HAP-1 (cell line): ENCODE data around the gene RPS6KC1.
"Not testable (repeated sequence)": the region's sequence is repeated elsewhere in the genome, so short reads cannot be mapped to it uniquely, and the experiment has no call there.

Experiments used
- DNase-seq, 2 experiments: peaks; one replicate each; pipeline ENCODE4 v3.0.0-alpha.2; 2016 to 2020; ENCODE audit warnings: low spot score in 2 of 2
- H3K27me3 ChIP-seq: fragments of 250-450 bp; sonication (Bioruptor Pico); 2 replicates; pipeline ENCODE4 v1.5.1; 2020; ENCODE audit warnings: low read depth, mild to moderate bottlenecking, moderate library complexity
- H3K36me3 ChIP-seq: fragments of 250-450 bp; sonication (Bioruptor Pico); replicated peaks from 2 replicates; pipeline ENCODE4 v1.5.1; 2020; ENCODE audit warnings: mild to moderate bottlenecking
- H3K4me1 ChIP-seq: fragments of 250-450 bp; sonication (Bioruptor Pico); 2 replicates; pipeline ENCODE4 v1.5.1; 2020; ENCODE audit warnings: mild to moderate bottlenecking
- H3K4me3 ChIP-seq: fragments of 250-450 bp; sonication (Bioruptor Pico); 2 replicates; pipeline ENCODE4 v1.5.1; 2020; ENCODE audit warnings: mild to moderate bottlenecking, moderate library complexity
- H3K9me3 ChIP-seq: fragments of 250-450 bp; sonication (Bioruptor Pico); 2 replicates; pipeline ENCODE4 v1.5.1; 2020; ENCODE audit warnings: mild to moderate bottlenecking, moderate library complexity
- in situ Hi-C: fragments of 300-500 bp; cut with MboI; formaldehyde crosslinking; loops from 3 replicates; pipeline ENCODE4 v1.14.3; 2020; ENCODE audit warnings: low sequenced_read_pairs, inconsistent platforms, mixed read lengths

Gene RPS6KC1

GRCh38 chr1:213127074-213127473 lies 76.0 kb downstream of the RPS6KC1 start:
- in situ Hi-C loops = no loop called here
- no peak for DNase-seq
- H3K27me3 ChIP-seq = no peaks in the 10 kb centered on the region

GRCh38 chr1:213131851-213132655 lies 81.0 kb downstream of the RPS6KC1 start:
- H3K9me3 ChIP-seq = no peaks in the 10 kb centered on the region
- H3K36me3 ChIP-seq = no peaks in the 10 kb centered on the region
- H3K27me3 ChIP-seq = no peaks in the 10 kb centered on the region
- peaks cover 15% of the 10 kb centered on the region for H3K4me1 ChIP-seq
- DNase-seq = no peak
- H3K4me3 ChIP-seq = no peak overlapping the region
- in situ Hi-C loops = no loop called here

More at GRCh38 chr1:213127074-213127473, 76.0 kb downstream of the RPS6KC1 start:
- Histone ChIP-seq H3K36me3 (no peaks in the 10 kb centered on the region), H3K4me3 (no peak overlapping the region), H3K4me1 (no peaks in the 10 kb centered on the region), H3K9me3 (no peaks in the 10 kb centered on the region)

GRCh38 chr1:213135572-213135971 lies 84.5 kb downstream of the RPS6KC1 start:
- Histone ChIP-seq H3K27me3 (no peaks in the 10 kb centered on the region), H3K9me3 (no peaks in the 10 kb centered on the region), H3K4me1 (peaks cover 15% of the 10 kb centered on the region), H3K4me3 (no peak overlapping the region), H3K36me3 (no peaks in the 10 kb centered on the region)
- no peak for DNase-seq
- in situ Hi-C loops = no loop called here

- H3K4me3 ChIP-seq = no peak overlapping the region
- no peaks in the 10 kb centered on the region for H3K27me3 ChIP-seq
- in situ Hi-C loops = no loop called here
- H3K36me3 ChIP-seq = no peaks in the 10 kb centered on the region
- H3K9me3 ChIP-seq = no peaks in the 10 kb centered on the region
- DNase-seq = no peak
- H3K4me1 ChIP-seq = peaks cover 15% of the 10 kb centered on the region
Observed at GRCh38 chr1:213136190-213136917, 85.3 kb downstream of the RPS6KC1 start.

GRCh38 chr1:213138391-213138790 lies 87.3 kb downstream of the RPS6KC1 start:
- no peaks in the 10 kb centered on the region for H3K36me3 ChIP-seq
- no peaks in the 10 kb centered on the region for H3K9me3 ChIP-seq
- H3K27me3 ChIP-seq = no peaks in the 10 kb centered on the region
- peaks cover 15% of the 10 kb centered on the region for H3K4me1 ChIP-seq
- DNase-seq = no peak
- in situ Hi-C loops = no loop called here
- no peak overlapping the region for H3K4me3 ChIP-seq

- in situ Hi-C loops = no loop called here
- no peak for DNase-seq
- Histone ChIP-seq H3K4me1 (peaks cover 15% of the 10 kb centered on the region), H3K4me3 (no peak overlapping the region), H3K36me3 (0 out of 2 replicates have a peak, but pooled peaks cover under 1% of the 10 kb centered on the region), H3K9me3 (no peaks in the 10 kb centered on the region), H3K27me3 (no peaks in the 10 kb centered on the region)
Observed at GRCh38 chr1:213138892-213139291, 87.9 kb downstream of the RPS6KC1 start.

GRCh38 chr1:213148905-213149304 lies 97.9 kb downstream of the RPS6KC1 start:
- Histone ChIP-seq H3K4me1 (no peaks in the 10 kb centered on the region), H3K36me3 (0 out of 2 replicates have a peak, but pooled peaks cover 2% of the 10 kb centered on the region), H3K27me3 (no peaks in the 10 kb centered on the region), H3K9me3 (peaks cover 5% of the 10 kb centered on the region; the same call in 1 of the 2 replicates), H3K4me3 (no peak overlapping the region)
- in situ Hi-C loops = no loop called here
- no peak for DNase-seq

- H3K9me3 ChIP-seq, H3K36me3 ChIP-seq, H3K27me3 ChIP-seq, H3K4me3 ChIP-seq, in situ Hi-C loops, H3K4me1 ChIP-seq, DNase-seq: not testable (repeated sequence)
Observed at GRCh38 chr1:213150090-213150489, 99.0 kb downstream of the RPS6KC1 start.

GRCh38 chr1:213154056-213154685 lies 103.1 kb downstream of the RPS6KC1 start:
- Histone ChIP-seq H3K4me1 (no peaks in the 10 kb centered on the region), H3K4me3 (no peak overlapping the region), H3K27me3 (no peaks in the 10 kb centered on the region), H3K9me3 (no peaks in the 10 kb centered on the region), H3K36me3 (no peaks in the 10 kb centered on the region)
- in situ Hi-C loops = no loop called here
- no peak for DNase-seq

- Histone ChIP-seq H3K4me1 (peaks cover 18% of the 10 kb centered on the region), H3K9me3 (no peaks in the 10 kb centered on the region), H3K4me3 (no peak overlapping the region), H3K27me3 (no peaks in the 10 kb centered on the region), H3K36me3 (no peaks in the 10 kb centered on the region)
- no peak for DNase-seq
- in situ Hi-C loops = no loop called here
Observed at GRCh38 chr1:213159376-213159775, 108.3 kb downstream of the RPS6KC1 start.

- DNase-seq, H3K36me3 ChIP-seq, H3K27me3 ChIP-seq, in situ Hi-C loops, H3K4me3 ChIP-seq, H3K9me3 ChIP-seq: not testable (repeated sequence)
- H3K4me1 ChIP-seq = peaks cover 18% of the 10 kb centered on the region
Observed at GRCh38 chr1:213160442-213160841, 109.4 kb downstream of the RPS6KC1 start.

GRCh38 chr1:213162338-213162737 lies 111.3 kb downstream of the RPS6KC1 start:
- Histone ChIP-seq H3K4me3 (no peak overlapping the region), H3K9me3 (no peaks in the 10 kb centered on the region), H3K36me3 (no peaks in the 10 kb centered on the region), H3K27me3 (no peaks in the 10 kb centered on the region), H3K4me1 (peaks cover 18% of the 10 kb centered on the region)
- in situ Hi-C loops = no loop called here
- DNase-seq = no peak

- Histone ChIP-seq H3K9me3 (no peaks in the 10 kb centered on the region), H3K4me1 (peaks cover 18% of the 10 kb centered on the region), H3K36me3 (peaks cover under 1% of the 10 kb centered on the region; the same call in 1 of the 2 replicates), H3K27me3 (no peaks in the 10 kb centered on the region), H3K4me3 (no peak overlapping the region)
- in situ Hi-C loops = no loop called here
- DNase-seq = peak in 1 of 2 experiments; percentile 67
Observed at GRCh38 chr1:213162862-213163261, 111.8 kb downstream of the RPS6KC1 start.

- Histone ChIP-seq H3K4me1 (peaks cover 18% of the 10 kb centered on the region), H3K9me3 (no peaks in the 10 kb centered on the region), H3K27me3 (no peaks in the 10 kb centered on the region), H3K36me3 (peaks cover 3% of the 10 kb centered on the region; the same call in 1 of the 2 replicates), H3K4me3 (no peak overlapping the region)
- in situ Hi-C loops = no loop called here
- peak; percentile 29 to 75 for DNase-seq
Observed at GRCh38 chr1:213163278-213163711, 112.3 kb downstream of the RPS6KC1 start.
